ENCODE data around the gene CALM1.
A peak's percentile ranks its signal among the peaks of the same experiment; 100 is the strongest.

Gene CALM1

DNA sequence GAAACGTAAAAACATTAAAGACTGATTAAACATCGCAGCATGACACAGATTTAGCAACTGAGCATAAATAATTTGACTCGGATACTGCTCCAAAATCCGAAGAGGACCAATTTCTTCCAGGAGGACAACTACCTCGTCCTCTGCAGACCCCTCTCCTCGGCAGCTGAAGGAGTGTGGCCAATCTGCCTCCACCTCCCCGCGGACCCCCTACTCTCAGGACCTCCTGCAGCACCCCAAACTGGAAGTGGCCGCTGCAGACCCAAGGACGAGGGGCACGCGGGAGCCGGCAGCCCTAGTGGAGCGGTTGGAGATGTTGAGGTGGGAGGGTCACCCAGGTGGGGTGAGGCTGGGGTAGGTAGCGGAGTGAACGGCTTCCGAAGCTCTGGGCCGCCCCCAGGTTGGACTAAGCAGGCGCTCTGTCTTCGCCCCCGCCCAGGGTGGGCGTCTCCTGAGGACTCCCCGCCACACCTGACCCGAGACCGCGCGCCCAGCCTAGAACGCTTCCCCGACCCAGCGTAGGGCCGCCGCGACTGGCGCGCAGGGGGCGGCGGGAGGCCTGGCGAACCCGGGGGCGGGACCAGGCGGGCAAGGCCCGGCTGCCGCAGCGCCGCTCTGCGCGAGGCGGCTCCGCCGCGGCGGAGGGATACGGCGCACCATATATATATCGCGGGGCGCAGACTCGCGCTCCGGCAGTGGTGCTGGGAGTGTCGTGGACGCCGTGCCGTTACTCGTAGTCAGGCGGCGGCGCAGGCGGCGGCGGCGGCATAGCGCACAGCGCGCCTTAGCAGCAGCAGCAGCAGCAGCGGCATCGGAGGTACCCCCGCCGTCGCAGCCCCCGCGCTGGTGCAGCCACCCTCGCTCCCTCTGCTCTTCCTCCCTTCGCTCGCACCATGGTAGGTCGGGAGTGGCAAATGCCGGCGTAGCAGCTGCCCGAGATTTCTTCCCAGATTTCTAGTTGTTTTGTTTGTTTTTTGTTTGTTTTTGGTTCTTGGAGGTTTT is at the start of gene CALM1:
Gene CALM1 (plus strand): TSS at position 689 of the 999 bp plus-strand sequence. CDS start 202 bp downstream, at position 891.
- TF ChIP-seq, protein P1, sequence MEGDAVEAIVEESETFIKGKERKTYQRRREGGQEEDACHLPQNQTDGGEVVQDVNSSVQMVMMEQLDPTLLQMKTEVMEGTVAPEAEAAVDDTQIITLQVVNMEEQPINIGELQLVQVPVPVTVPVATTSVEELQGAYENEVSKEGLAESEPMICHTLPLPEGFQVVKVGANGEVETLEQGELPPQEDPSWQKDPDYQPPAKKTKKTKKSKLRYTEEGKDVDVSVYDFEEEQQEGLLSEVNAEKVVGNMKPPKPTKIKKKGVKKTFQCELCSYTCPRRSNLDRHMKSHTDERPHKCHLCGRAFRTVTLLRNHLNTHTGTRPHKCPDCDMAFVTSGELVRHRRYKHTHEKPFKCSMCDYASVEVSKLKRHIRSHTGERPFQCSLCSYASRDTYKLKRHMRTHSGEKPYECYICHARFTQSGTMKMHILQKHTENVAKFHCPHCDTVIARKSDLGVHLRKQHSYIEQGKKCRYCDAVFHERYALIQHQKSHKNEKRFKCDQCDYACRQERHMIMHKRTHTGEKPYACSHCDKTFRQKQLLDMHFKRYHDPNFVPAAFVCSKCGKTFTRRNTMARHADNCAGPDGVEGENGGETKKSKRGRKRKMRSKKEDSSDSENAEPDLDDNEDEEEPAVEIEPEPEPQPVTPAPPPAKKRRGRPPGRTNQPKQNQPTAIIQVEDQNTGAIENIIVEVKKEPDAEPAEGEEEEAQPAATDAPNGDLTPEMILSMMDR (IDR thresholded peaks at IDR 0.05; ENCODE audit: insufficient read depth, missing control alignments) = no peak
- peak; percentile 84 for DNase-seq (ENCODE audit: insufficient read length, low spot score)
- FAIRE-seq = no peak

DNA sequence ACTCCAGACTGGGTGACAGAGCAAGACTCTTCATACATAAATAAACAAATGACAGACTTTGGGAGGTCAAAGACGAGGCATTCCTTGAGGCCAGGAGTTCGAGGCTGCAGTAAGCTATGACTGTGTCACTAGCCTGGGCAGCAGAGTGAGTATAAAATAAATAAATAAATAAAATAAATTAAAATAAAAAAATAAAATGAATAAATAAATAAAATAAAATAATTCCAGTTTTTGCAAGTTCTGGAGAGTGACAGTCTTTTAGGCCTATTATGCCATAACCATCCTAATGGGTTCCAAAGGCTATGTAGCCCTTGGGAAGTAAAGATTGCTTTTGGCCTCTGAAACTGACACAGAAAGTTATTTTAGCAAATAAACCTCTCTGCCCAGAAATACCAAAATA is 48.6 kb upstream of the CALM1 start:
- FAIRE-seq = no peak
- DNase-seq (ENCODE audit: insufficient read length, low spot score) = no peak
- TF ChIP-seq, protein P1 (IDR thresholded peaks at IDR 0.05; ENCODE audit: insufficient read depth, missing control alignments) = no peak

DNA sequence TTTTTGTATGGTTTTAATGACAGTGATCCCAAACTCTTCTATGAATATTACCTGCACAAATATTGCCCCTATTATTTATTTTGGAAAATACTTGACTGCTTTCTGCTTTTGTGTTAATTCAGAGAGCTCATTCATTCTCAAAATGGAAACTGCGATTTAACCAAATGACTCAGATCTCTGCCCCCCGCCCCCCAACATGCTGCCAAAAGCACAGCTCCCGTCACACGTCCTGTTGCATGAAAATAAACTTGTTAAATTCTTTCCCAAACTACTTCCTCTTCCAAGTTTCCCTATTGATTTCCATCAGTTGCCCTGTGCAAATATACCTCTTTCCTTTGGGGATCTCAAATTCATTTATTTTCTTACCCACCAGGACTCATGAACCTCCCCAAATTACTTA is 47.1 kb upstream of the CALM1 start:
- FAIRE-seq (no peak), DNase-seq (ENCODE audit: insufficient read length, low spot score) (no peak)
- TF ChIP-seq, protein P1 (IDR thresholded peaks at IDR 0.05; ENCODE audit: insufficient read depth, missing control alignments) = no peak

DNA sequence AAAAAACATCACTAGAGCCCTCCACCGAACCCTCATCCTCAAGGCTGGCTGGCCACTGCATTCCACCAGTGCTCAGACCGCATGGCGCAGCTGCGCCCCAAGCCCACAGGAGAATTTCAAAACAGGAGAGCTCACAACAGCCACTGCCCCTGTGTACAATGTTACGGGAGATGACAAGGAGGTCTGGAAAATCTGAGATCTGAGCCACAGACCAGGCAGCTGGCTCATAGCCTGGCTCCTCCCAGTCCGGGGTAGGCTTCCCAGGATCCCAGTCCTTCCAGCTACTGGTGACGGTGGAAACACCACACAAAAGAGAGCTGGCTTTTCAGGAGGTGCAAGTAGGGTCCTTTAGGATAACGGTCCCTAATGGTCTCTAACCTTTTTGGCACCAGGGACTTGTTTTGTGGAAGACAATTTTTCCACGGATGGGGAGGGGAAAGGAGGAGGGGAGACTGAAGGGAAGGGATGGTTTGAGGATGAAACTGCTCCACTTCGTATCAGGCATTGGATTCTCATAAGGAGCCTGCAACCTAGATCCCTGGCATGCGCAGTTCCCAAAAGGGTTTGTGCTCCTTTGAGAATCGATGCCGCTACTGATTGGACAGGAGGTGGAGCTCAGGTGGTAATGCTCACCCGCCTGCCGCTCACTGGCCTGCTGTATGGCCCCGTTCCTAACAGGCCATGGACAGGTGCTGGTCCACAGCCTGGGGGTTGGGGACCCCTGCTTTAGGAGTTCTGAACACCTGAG is 42.1 kb upstream of the CALM1 start:
- TF ChIP-seq, protein P1 (IDR thresholded peaks at IDR 0.05; ENCODE audit: insufficient read depth, missing control alignments) = no peak
- DNase-seq (ENCODE audit: insufficient read length, low spot score) (no peak), FAIRE-seq (no peak)

DNA sequence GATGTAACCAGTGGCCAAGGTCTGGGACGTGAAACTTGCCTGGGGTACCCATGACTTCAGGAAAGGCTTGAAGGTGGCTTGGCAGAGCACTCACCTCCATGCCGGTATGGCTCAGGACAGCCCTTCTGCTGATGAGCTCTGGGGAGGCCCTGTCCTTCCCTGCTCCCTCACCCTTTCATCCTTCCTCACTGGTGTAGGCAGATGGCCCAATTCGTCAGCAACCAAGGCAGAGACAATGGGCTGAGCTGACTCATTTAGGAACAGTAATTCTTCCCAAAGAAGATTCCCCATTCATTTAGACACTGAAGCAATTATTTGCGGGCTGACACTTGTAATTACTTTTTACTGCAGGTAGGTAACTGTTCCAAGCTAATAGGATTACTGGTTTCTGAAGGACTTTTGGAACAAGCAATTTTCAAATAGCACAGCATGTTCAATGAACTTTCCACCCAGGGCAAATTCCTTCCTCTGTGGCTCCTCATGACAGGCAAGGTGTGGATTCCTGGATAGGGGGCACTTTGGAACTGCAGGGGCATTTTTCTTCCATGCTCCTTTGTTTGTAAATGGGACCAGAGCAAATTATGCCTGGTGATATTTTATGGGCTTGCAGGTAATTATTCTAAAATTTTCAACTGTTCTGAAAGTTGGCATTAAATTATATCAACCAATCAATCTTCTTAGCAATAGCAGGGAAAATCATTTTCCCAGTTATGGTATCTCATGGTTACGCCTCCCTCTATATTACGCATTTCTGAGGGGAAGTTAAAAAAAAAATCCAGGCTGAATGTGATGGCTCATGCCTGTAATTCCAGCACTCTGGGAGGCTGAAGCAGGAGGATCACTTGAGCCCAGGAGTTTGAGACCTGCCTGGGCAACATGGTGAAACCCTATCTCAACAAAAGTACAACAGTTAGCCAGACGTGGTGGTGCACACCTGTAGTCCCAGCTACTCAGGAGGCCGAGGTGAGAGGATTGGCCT is 41.0 kb upstream of the CALM1 start:
- FAIRE-seq = no peak
- TF ChIP-seq, protein P1 (IDR thresholded peaks at IDR 0.05; ENCODE audit: insufficient read depth, missing control alignments) = no peak
- no peak for DNase-seq (ENCODE audit: insufficient read length, low spot score)

DNA sequence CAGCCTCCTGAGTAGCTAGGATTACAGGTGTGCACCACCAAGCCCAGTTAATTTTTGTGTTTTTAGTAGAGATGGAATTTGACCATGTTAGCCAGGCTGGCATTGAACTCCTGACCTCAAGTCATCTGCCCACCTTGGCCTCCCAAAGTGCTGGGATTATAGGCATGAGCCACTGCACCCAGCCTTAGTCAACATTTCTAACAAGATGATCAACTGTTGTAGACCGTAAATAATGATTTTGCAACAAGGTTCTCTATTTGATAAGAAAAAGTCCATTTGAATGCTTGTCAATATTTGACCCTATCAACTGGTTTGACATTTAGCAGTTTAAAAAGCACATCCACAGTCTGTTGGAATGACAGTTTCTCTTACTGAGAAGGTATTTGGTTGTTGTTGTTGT is 39.9 kb upstream of the CALM1 start:
- DNase-seq (ENCODE audit: insufficient read length, low spot score) (no peak), FAIRE-seq (no peak)
- TF ChIP-seq, protein P1 (IDR thresholded peaks at IDR 0.05; ENCODE audit: insufficient read depth, missing control alignments) = no peak

All from D721Med (cell line).